Stimulated activated naive CD4-positive, alpha-beta T cell (primary cell): ENCODE data around the gene DNAH10.

Experiments used
- DNase-seq, 6 experiments: peaks; one replicate each; lab custom pipeline; 2025; lab: John Stamatoyannopoulos, UW

The DNAH10 gene

GRCh38 chr12:123840765-123841425 lies 78.8 kb downstream of the DNAH10 start:
- DNase-seq = no peak

- DNase-seq = no peak
Observed at GRCh38 chr12:123843912-123844748, 82.0 kb downstream of the DNAH10 start.

GRCh38 chr12:123845881-123846280 lies 83.8 kb downstream of the DNAH10 start:
- DNase-seq = no peak

- no peak for DNase-seq
Observed at GRCh38 chr12:123846340-123846739, 84.2 kb downstream of the DNAH10 start.

GRCh38 chr12:123847019-123847418 lies 84.9 kb downstream of the DNAH10 start:
- no peak for DNase-seq

- no peak for DNase-seq
Observed at GRCh38 chr12:123847876-123848275, 85.8 kb downstream of the DNAH10 start.

- no peak for DNase-seq
Observed at GRCh38 chr12:123849517-123849916, 87.4 kb downstream of the DNAH10 start.

GRCh38 chr12:123850246-123851134 lies 88.4 kb downstream of the DNAH10 start:
- DNase-seq = no peak

- no peak for DNase-seq
Observed at GRCh38 chr12:123853396-123854070, 91.4 kb downstream of the DNAH10 start.

- no peak for DNase-seq
Observed at GRCh38 chr12:123854232-123854631, 92.1 kb downstream of the DNAH10 start.

GRCh38 chr12:123854918-123855317 lies 92.8 kb downstream of the DNAH10 start:
- no peak for DNase-seq

GRCh38 chr12:123856681-123857080 lies 94.6 kb downstream of the DNAH10 start:
- DNase-seq = no peak

GRCh38 chr12:123858176-123858575 lies 96.1 kb downstream of the DNAH10 start:
- DNase-seq = no peak

GRCh38 chr12:123859035-123859434 lies 96.9 kb downstream of the DNAH10 start:
- DNase-seq = no peak

GRCh38 chr12:123860377-123860776 lies 98.3 kb downstream of the DNAH10 start:
- no peak for DNase-seq

GRCh38 chr12:123861392-123861791 lies 99.3 kb downstream of the DNAH10 start:
- DNase-seq = no peak

- DNase-seq = no peak
Observed at GRCh38 chr12:123867141-123867540, 105.0 kb downstream of the DNAH10 start.

GRCh38 chr12:123868791-123869190 lies 106.7 kb downstream of the DNAH10 start:
- DNase-seq = no peak

GRCh38 chr12:123873793-123874192 lies 111.7 kb downstream of the DNAH10 start:
- DNase-seq = no peak

- DNase-seq = no peak
Observed at GRCh38 chr12:123877968-123878367, 115.9 kb downstream of the DNAH10 start.

GRCh38 chr12:123879101-123879500 lies 117.0 kb downstream of the DNAH10 start:
- DNase-seq = no peak

GRCh38 chr12:123879691-123880090 lies 117.6 kb downstream of the DNAH10 start:
- DNase-seq = no peak
